Measurements from ENCODE around the gene RFX5. TPM values are rescaled to one million over a fixed set of nuclear protein-coding genes. Genes with fewer than 3 reads are reported as not detected.

The RFX5 gene
- polyA plus RNA-seq, 2 of the 4 experiments (the other 2 are of a cell fraction), result 55.9 to 60.1 TPM

DNA sequence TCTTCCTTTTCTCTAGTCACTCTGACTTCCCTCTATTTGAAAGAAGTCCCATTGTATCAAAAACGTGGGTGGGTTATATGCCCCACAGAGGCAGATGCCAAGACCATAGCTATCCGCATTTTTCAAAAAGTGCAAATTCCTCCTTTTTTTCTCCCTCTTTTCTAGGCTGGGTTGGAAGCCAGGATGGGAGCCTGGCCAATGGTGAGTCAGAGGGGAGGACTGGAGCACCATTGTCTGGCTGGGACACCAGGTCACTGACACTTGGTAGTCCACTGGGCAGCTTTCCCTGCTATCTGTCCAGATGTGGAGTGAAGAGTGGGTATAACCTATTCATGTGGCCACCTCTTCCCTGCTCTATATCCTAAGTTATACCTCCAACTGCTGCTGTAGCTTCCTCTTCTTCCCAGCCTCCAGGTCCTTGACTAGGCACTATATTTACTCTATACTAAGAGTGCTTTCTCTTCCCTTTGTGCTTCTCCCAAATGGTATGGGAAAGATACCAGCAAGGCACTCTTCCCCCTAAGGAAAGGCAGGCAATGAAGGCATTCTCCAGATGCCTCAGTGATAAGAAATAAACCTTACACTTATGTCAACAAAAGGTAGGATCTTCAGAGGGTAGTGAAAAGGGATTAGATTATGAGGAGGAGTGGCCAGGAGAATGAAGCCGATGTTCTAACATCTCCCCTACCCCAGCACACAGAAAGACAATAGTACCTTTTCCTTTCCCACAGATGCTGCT is 32.7 kb downstream of the RFX5 start:
- Histone ChIP-seq H3K4me3 (no peak overlapping the region), H3K27ac (no peak overlapping the region), H3K4me2 (peak overlapping the region; percentile 32; the same call in 1 of the 3 replicates), H3K9me3 (no peaks in the 10 kb centered on the region), H3K4me1 (peaks cover 44% of the 10 kb centered on the region)
- ATAC-seq (peak in 1 of 2 experiments; percentile 13; a peak in 1 of 6 replicates), FAIRE-seq (no peak), DNase-seq (ENCODE audit: low read depth in 1 of 2, low spot score in 1 of 2) (peak in 1 of 2 experiments; percentile 38)
- ChIA-PET POLR2A (interaction anchor here (1.6 to 1.8 kb wide), 2 partner anchors 13 to 33 kb away, joined by 3 to 5 read pairs; partner anchors contain the start of genes PI4KB and ZNF687), CTCF (interaction anchor here (0.6 to 42.1 kb wide), 6 partner anchors 13 to 234 kb away, joined by 3 to 831 read pairs (median 4); partner anchors contain the start of gene PSMB4)
- TF ChIP-seq, protein P1, sequence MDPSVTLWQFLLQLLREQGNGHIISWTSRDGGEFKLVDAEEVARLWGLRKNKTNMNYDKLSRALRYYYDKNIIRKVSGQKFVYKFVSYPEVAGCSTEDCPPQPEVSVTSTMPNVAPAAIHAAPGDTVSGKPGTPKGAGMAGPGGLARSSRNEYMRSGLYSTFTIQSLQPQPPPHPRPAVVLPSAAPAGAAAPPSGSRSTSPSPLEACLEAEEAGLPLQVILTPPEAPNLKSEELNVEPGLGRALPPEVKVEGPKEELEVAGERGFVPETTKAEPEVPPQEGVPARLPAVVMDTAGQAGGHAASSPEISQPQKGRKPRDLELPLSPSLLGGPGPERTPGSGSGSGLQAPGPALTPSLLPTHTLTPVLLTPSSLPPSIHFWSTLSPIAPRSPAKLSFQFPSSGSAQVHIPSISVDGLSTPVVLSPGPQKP (IDR thresholded peaks at IDR 0.05; ENCODE audit: low read depth, low read length), result no peak
- no peak for TF ChIP-seq RFX5 (IDR thresholded peaks at IDR 0.05)
- no peak for TF ChIP-seq ZFP36 (IDR thresholded peaks at IDR 0.05; ENCODE audit: borderline replicate concordance, partially characterized antibody)
- TF ChIP-seq RAD21 (conservative IDR thresholded peaks at IDR 0.05 in 1 of 2, IDR thresholded peaks at IDR 0.05 in 1 of 2), result no peak
- TF ChIP-seq, protein P2, sequence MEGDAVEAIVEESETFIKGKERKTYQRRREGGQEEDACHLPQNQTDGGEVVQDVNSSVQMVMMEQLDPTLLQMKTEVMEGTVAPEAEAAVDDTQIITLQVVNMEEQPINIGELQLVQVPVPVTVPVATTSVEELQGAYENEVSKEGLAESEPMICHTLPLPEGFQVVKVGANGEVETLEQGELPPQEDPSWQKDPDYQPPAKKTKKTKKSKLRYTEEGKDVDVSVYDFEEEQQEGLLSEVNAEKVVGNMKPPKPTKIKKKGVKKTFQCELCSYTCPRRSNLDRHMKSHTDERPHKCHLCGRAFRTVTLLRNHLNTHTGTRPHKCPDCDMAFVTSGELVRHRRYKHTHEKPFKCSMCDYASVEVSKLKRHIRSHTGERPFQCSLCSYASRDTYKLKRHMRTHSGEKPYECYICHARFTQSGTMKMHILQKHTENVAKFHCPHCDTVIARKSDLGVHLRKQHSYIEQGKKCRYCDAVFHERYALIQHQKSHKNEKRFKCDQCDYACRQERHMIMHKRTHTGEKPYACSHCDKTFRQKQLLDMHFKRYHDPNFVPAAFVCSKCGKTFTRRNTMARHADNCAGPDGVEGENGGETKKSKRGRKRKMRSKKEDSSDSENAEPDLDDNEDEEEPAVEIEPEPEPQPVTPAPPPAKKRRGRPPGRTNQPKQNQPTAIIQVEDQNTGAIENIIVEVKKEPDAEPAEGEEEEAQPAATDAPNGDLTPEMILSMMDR (IDR thresholded peaks at IDR 0.05), result no peak
- no peak for TF ChIP-seq JUN (IDR thresholded peaks at IDR 0.05)
- no peak for TF ChIP-seq GATA3 (IDR thresholded peaks at IDR 0.05; ENCODE audit: borderline replicate concordance)
- no peak for TF ChIP-seq HOXB5 (CRISPR knock-in tag; IDR thresholded peaks at IDR 0.05)
- 54% methylated on average over 3 of the region's 3 CpGs for WGBS (ENCODE audit: missing lambda C conversion rate)

DNA sequence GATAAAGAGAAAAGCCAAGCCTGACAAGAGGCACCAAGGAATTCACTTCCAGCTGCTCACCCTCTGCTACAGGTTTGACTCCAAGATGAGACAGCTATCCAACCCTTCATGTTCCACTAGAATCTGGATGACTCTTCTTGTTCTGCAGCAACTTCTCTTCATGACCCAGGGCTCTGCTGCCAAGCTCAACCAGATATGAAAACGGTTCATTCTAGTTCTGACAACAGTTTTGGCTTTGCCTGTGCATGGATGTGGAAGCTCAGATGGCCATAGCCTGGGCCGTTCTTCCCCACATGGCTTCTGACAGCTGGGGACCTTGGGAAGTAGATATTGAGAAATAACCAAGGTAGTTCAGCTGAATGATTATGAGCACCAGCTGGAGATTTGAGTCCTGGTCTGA is 33.6 kb downstream of the RFX5 start:
- Histone ChIP-seq H3K4me2 (no peak overlapping the region; the same call in 2 of the 3 replicates), H3K27ac (0 out of 6 replicates have a peak overlapping the region, but pooled peaks of 1 of the 2 experiments have one; percentile 1), H3K4me3 (no peak overlapping the region), H3K4me1 (peaks cover 44% of the 10 kb centered on the region), H3K9me3 (no peaks in the 10 kb centered on the region)
- ATAC-seq, result no peak
- ChIA-PET POLR2A (interaction anchor here (1.6 to 1.8 kb wide), 2 partner anchors 14 to 32 kb away, joined by 3 to 5 read pairs; partner anchors contain the start of genes PI4KB and ZNF687), CTCF (interaction anchor here (0.7 to 42.1 kb wide), 6 partner anchors 12 to 86 kb away, joined by 3 to 831 read pairs (median 4); partner anchors contain the start of gene PSMB4)
- no peak for DNase-seq (ENCODE audit: low read depth in 1 of 2, low spot score in 1 of 2)
- no peak for FAIRE-seq
- 89% methylated on average over 2 of the region's 2 CpGs for WGBS (ENCODE audit: missing lambda C conversion rate)
- TF ChIP-seq, protein P3, sequence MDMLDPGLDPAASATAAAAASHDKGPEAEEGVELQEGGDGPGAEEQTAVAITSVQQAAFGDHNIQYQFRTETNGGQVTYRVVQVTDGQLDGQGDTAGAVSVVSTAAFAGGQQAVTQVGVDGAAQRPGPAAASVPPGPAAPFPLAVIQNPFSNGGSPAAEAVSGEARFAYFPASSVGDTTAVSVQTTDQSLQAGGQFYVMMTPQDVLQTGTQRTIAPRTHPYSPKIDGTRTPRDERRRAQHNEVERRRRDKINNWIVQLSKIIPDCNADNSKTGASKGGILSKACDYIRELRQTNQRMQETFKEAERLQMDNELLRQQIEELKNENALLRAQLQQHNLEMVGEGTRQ (IDR thresholded peaks at IDR 0.05), result no peak
- TF ChIP-seq JUNB (IDR thresholded peaks at IDR 0.05) (no peak), NR3C1 (IDR thresholded peaks at IDR 0.05) (no peak), FOXS1 (CRISPR knock-in tag; IDR thresholded peaks at IDR 0.05) (no peak), KDM5A (IDR thresholded peaks at IDR 0.05) (no peak), MAFK (IDR thresholded peaks at IDR 0.05; ENCODE audit: partially characterized antibody) (no peak), RAD21 (conservative IDR thresholded peaks at IDR 0.05 in 1 of 2, IDR thresholded peaks at IDR 0.05 in 1 of 2) (no peak), PHF8 (IDR thresholded peaks at IDR 0.05; ENCODE audit: borderline replicate concordance, low read depth) (no peak), CHD4 (IDR thresholded peaks at IDR 0.05; ENCODE audit: borderline replicate concordance) (no peak), EHF (CRISPR knock-in tag; IDR thresholded peaks at IDR 0.05) (no peak), MYC (IDR thresholded peaks at IDR 0.05; ENCODE audit: borderline replicate concordance, low read length) (no peak), RFX5 (IDR thresholded peaks at IDR 0.05) (no peak), EHMT2 (IDR thresholded peaks at IDR 0.05; ENCODE audit: low read depth) (no peak), HEYL (CRISPR knock-in tag; IDR thresholded peaks at IDR 0.05) (no peak)
- TF ChIP-seq, protein P4, sequence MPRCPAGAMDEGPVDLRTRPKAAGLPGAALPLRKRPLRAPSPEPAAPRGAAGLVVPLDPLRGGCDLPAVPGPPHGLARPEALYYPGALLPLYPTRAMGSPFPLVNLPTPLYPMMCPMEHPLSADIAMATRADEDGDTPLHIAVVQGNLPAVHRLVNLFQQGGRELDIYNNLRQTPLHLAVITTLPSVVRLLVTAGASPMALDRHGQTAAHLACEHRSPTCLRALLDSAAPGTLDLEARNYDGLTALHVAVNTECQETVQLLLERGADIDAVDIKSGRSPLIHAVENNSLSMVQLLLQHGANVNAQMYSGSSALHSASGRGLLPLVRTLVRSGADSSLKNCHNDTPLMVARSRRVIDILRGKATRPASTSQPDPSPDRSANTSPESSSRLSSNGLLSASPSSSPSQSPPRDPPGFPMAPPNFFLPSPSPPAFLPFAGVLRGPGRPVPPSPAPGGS (IDR thresholded peaks at IDR 0.05), result no peak
